Cerebellar cortex (tissue), 1 donor: ENCODE data around the gene GPC2.

Experiments
- DNase-seq: peaks from one replicate; pipeline ENCODE4 v3.0.0-alpha.2; 2015; ENCODE audit warnings: low spot score

GPC2 gene

DNA sequence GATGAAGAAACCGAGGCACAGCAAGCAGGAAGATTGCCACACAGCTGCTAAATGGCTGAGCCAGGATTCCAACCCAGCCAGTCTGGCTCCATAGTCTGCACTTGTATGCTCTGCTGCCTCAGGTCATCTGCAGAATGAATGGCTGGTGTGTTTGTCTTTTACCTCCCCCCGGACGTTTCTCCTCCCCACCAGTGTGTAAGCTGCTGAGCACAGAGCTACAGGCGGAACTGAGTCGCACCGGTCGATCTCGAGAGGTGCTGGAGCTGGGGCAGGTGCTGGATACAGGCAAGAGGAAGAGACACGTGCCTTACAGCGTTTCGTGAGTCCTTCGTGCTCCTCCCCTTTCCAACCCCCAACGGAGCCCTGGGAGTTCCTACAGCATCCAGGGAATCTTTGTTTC, 55.1 kb downstream of the GPC2 start:
- no peak for DNase-seq

DNA sequence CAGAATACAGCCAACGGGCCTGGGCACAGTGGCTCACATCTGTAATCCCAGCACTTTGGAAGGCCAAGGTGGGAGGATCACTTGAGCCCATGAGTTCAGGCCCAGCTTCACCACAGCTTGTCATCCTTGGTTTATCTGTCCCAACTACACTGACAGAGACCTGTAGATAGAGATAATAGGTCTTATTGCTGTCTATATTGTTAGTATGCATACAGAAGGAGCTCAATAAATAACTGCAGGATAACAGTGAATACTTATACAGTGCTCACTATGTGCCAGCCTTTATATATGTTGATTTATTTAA, 56.5 kb downstream of the GPC2 start:
- no peak for DNase-seq

DNA sequence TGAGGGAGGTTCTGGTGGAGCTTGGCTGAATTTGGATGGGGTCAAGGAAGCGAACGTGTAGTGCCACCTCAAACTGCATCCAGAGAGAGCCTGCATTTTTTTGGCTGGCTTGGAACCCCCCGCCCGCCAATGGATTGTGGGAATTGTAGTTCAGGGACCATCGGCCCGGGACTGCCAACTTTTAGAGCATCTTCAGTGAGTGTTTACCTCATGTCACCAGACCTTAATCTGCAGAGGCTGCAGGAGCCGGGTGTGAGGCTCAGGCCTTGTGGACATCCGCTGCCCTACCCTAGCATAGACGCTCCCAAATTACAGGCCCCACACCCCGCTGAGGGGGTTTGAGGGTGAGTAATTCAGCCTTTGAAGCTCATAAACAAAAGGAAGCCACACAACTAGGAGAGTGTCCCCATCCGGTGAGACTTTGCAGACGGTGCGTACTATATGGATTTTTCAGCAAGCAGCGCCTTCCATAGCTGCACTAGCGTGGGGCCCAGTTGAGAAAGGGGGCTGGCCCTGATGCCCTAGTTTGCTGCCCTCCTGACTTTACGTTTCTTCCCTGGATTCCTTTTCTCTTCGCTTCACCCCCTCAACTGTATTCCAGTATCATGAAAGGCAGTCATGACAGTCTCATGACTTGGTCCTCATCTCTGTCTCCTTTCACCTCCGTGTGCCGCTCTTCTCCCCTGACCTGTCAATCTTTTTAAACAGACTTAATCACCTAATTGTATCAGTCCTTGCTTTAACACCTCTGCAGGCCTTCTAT, 57.0 kb downstream of the GPC2 start:
- DNase-seq: peak; percentile 91
